ENCODE data around the gene ZNFX1.
A peak's percentile ranks its signal among the peaks of the same experiment; 100 is the strongest.
"Not testable (repeated sequence)": the region's sequence is repeated elsewhere in the genome, so short reads cannot be mapped to it uniquely, and the experiment has no call there.

ZNFX1 gene

DNA sequence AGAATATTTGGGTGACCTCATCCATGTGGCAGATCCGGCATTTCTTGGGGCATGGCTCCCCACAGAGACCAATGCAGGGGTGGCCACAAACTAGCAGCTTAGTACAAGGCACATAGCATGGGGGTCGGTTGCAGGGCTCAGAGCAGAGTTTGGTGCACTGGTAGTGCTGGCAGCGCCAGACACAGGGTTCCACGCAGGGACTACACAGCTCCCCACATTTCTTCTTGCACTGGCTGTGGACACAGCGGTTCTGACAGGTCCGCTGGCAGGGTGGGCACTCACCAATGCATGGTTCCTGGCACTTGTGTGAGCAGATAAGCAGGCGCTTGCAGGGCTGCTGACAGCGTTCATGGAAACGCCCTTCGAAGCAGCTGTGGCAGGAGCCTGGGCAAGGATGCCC lies 29.6 kb downstream of the ZNFX1 start:
- no peak for DNase-seq (ENCODE audit: low read depth)

GRCh38 chr20:49247792-49248191 lies 30.1 kb downstream of the ZNFX1 start:
- DNase-seq (ENCODE audit: low read depth): no peak

DNA sequence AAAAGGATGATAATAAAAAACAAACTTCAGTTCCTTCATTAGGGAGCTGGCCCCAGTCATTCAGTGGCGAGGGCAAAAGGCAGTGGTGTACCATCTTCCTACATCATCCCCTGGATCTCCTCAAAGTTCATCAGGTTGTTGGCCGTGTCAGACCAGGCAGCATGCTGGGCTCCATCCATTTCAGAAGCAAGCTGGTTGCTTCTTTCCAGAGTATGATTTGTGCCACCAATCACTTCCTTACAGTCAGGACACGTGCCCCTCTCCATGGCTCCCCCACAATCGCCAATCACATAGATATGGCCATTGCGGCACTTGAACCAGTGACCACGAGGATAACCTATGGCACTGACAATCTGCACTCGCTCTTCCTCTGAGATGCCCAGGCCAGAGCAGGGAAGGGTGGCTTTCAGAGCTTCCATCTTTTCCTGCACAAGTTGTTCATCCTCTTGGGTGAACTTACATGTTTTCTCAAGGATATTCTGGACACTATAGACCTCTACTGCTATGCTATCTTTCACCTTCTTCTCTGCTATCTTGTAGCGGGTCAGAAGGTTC lies 30.6 kb downstream of the ZNFX1 start:
- DNase-seq (ENCODE audit: low read depth): no peak

GRCh38 chr20:49245921-49246740 lies 31.7 kb downstream of the ZNFX1 start:
- peak; percentile 33 for DNase-seq (ENCODE audit: low read depth)

DNA sequence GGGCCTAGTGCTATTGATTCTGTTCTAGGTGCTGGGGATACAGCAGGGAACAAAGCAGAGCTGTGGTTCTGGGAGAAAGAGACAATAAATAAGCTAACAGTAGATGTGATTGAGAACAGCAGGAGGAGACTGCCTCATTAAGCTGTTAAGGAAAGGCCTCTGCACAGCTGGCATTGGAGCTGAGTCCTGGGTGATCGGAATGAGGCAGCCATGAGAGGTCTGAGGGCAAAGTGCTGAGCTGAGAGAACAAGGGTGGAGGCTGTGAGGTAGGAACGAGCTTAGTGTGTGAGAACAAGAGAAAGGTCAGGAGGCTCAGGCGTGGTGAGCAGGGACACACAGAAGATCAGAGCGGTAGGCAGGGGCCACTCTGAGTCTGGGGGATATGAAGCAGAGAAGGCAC lies 40.3 kb downstream of the ZNFX1 start:
- DNase-seq (ENCODE audit: low read depth): no peak

- DNase-seq (ENCODE audit: low read depth): no peak
Observed at GRCh38 chr20:49236301-49236700, 41.6 kb downstream of the ZNFX1 start.

DNA sequence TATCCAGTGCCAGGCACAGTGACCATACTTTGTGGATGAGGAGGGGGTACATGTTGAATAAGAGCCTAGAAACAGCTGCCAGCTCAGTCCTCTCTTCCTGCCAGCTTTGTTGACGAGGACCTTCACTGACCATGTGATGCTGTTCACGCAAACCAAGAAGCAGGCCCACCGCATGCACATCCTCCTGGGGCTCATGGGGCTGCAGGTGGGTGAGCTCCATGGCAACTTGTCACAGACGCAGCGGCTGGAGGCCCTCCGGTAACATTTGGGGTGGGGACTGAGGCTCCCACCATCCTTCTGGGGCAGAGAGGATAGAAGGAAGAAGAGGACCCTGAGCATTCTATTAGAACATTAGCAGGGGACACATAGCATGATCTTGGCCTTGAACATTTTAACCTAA lies 43.0 kb downstream of the ZNFX1 start:
- DNase-seq (ENCODE audit: low read depth): no peak

GRCh38 chr20:49233226-49233625 lies 44.6 kb downstream of the ZNFX1 start:
- no peak for DNase-seq (ENCODE audit: low read depth)

DNA sequence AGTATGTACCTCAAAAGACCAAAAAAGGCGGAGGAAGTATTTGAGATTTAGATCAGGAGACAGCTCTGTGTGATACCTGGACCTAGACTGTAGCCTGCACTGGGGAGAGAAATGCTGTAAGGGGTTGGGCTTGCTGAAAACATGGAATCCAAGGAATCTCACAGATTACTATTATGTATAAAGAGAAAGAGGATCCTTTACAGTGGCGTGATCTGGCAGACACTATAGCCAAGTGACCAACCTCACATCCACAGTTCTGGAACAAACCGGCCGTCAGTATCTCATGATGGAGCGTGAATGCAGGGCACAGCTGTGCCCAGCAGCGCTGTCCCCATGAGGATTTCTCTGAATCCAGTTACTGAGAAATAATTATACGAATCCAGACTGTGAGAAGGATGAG lies 46.4 kb downstream of the ZNFX1 start:
- DNase-seq (ENCODE audit: low read depth): no peak

DNA sequence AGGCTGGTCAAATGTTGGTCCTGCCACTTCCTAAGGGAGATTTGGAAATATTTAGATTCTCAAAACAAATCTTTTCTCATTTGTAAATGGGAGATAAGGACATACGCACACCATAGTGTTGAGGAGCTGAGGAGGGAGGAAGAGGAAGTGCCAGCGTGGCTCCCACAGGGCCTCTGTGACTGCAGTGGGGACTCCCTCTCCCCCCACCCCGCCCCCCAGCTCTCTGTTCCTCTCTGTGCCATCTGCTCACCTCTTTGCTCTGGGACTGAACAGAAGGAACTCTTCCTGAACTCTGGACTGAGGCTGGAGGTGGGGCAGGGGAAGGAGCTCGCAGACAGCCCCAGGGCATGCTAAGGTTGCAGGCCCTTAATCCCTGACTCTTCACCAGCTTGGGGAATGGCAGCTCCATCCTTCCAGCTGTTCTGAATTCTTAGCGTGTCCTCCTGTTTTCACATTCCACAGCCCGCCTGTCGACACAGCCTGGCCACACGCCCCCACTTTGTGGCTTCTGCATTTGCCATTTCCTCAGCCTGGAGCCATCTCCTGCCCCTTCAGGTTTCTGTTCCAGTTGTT lies 47.2 kb downstream of the ZNFX1 start:
- no peak for DNase-seq (ENCODE audit: low read depth)

GRCh38 chr20:49230021-49230420 lies 47.8 kb downstream of the ZNFX1 start:
- DNase-seq (ENCODE audit: low read depth): no peak

GRCh38 chr20:49229381-49229780 lies 48.5 kb downstream of the ZNFX1 start:
- DNase-seq (ENCODE audit: low read depth): no peak

GRCh38 chr20:49228676-49229075 lies 49.2 kb downstream of the ZNFX1 start:
- DNase-seq (ENCODE audit: low read depth): no peak

GRCh38 chr20:49225896-49226295 lies 52.0 kb downstream of the ZNFX1 start:
- DNase-seq (ENCODE audit: low read depth): no peak

DNA sequence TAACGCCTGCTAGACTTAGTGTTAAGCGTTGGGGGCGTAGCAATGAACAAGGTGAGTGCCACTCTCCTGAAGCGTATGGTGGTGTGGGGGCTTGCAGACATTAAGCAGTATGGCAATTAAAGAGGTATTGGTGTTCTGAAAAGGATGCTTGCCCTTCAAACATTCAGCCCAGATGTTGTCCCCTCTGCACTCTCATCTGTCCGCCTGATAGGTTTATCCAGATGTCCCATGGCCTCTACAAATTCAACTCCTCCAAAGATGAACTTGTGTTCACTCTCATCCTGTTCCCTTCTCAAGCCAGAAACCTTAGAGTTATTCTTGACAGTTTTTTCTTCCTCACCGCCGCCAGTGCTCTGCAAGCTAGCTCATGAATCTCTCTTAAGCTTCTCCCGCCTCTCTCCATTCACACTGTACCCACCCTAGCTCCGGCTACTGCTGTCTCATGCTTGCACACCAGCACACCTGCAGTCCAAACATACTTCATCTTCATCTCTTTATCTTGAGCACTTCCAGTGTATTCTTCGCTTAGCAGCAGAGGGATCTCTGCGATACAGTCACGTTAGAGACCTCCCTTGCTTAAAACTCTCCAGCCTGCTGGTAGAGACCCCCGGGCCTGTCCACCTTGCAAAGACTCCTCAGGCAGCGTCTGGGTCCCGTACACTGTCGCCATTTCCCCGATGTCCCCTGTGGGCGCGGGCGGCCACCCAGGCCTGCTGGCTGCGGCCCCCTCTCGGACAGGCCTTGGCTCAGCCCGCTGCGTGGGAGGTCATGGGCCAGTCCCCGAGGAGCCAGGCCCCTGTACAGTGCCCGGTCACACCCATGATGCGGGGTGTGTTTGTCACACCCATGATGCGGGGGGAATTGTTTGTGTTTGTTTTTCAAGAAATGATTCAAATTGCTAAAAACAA lies 57.7 kb downstream of the ZNFX1 start:
- DNase-seq (ENCODE audit: low read depth): no peak

DNA sequence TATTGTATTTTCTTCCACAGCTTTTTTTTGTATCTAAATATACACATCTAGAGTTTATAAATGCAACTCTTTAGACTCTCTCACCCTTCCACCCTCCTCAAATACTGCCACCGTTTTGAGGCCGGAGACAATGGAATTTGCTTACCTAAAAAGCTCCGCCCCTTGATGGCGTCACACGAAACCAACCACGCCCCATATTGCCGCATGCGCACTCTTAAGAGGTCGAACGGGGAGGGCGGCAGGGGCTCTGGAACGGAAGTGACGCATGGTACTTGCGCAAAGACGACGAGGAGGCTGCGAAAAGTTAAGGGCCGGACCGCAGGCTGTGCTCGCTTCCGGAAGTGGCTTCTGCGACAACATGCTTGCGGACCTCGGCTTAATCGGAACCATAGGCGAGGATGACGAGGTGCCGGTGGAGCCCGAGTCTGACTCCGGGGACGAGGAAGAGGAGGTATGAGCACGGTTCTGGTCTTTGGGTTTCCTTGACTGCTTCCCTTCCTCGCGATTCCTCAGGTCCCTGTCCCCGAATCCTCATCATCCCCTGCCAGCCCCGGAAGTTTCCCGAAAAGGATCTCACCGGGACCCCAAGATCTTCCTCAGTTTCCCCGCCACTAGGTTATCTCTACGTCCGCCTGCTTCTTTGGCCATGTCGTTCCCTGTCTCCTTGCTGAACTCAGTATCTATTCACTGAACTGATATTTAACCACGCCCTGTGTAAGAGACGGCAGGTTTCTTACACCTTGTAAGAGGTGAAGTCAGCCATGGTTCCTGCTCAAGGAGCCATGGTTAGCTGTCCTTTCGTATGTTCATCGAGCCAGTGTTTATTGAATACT lies 58.5 kb downstream of the ZNFX1 start, which contains the start of gene DDX27:
Gene DDX27 (plus strand): TSS at position 326 of the 833 bp plus-strand sequence. CDS start 33 bp downstream, at position 359.
- DNase-seq (ENCODE audit: low read depth): peak; percentile 96

DNA sequence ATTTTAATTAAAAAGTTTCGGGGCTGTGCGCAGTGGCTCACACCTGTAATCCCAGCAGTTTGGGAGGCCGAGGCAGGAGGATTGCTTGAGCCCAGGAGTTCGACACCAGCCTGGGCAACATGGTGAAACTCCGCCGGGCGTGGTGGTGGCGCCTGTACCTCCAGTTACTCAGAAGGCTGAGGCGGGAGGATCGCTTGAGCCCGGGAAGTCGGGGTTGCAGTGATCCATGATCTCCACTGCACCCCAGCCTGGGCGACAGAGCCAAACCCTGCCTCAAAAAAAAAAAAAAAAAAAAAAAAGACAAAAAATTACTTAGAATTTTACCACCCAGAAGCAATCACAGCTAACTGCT lies 59.1 kb downstream of the ZNFX1 start:
- not testable (repeated sequence) for DNase-seq (ENCODE audit: low read depth)

DNA sequence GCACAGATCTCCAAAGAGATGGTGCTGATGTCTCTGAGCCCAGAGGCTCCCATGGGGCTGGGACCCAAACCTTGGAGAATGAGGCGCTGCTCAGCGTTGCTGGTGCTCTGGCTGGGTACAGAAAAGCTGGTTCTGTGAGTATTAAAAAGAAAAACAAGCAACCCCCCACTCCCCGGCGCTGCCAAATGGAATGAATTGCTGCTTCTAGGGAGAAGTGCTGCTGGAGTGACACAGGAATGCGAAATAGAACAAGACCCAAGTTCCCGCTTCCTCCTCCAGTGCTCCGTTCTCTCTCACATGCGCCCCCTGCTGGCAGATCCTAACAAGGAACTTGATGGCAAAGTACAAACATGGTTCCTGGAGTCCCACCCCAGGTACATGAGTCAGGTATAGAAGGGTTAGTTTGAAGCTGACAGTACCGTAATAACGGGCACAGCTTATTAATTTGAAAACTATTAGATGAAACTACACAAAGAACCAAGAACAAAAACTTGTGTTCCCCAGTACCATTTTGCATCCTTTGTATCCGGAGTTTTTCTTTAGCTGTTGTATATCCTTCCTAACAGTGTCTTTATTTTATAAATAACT lies 60.8 kb downstream of the ZNFX1 start:
- DNase-seq (ENCODE audit: low read depth): peak; percentile 82

- DNase-seq (ENCODE audit: low read depth): no peak
Observed at GRCh38 chr20:49215232-49215631, 62.6 kb downstream of the ZNFX1 start.

GRCh38 chr20:49214571-49214970 lies 63.3 kb downstream of the ZNFX1 start:
- DNase-seq (ENCODE audit: low read depth): no peak

- DNase-seq (ENCODE audit: low read depth): no peak
Observed at GRCh38 chr20:49210757-49211110, 67.1 kb downstream of the ZNFX1 start.
